Hematopoietic multipotent progenitor cell treated with erythropoietin and hydrocortisone succinate and interleukin-3 and kit ligand, for 6 days (in vitro differentiated cells): Measurements from ENCODE around the gene FCN1.

Experiments
- DNase-seq: peaks from one replicate; pipeline ENCODE4 v3.0.0-alpha.2; 2015

FCN1 gene

GRCh38 chr9:134951461-134951860 lies 33.7 kb upstream of the FCN1 start:
- no peak for DNase-seq

- DNase-seq, result no peak
Observed at GRCh38 chr9:134950386-134951210, 32.9 kb upstream of the FCN1 start.

GRCh38 chr9:134949681-134950385 lies 32.1 kb upstream of the FCN1 start:
- DNase-seq, result no peak

- DNase-seq, result no peak
Observed at GRCh38 chr9:134948149-134948548, 30.4 kb upstream of the FCN1 start.

GRCh38 chr9:134947265-134947955 lies 29.7 kb upstream of the FCN1 start:
- no peak for DNase-seq

- DNase-seq, result no peak
Observed at GRCh38 chr9:134946663-134947062, 29.0 kb upstream of the FCN1 start.

GRCh38 chr9:134945509-134946275 lies 28.0 kb upstream of the FCN1 start:
- DNase-seq, result no peak

- no peak for DNase-seq
Observed at GRCh38 chr9:134944916-134945315, 27.2 kb upstream of the FCN1 start.

GRCh38 chr9:134944351-134944802 lies 26.7 kb upstream of the FCN1 start:
- DNase-seq, result no peak

- DNase-seq, result no peak
Observed at GRCh38 chr9:134943836-134944235, 26.1 kb upstream of the FCN1 start.

GRCh38 chr9:134943411-134943810 lies 25.7 kb upstream of the FCN1 start:
- no peak for DNase-seq

- DNase-seq, result no peak
Observed at GRCh38 chr9:134942788-134943184, 25.1 kb upstream of the FCN1 start.

- DNase-seq, result no peak
Observed at GRCh38 chr9:134942011-134942787, 24.5 kb upstream of the FCN1 start.

- DNase-seq, result no peak
Observed at GRCh38 chr9:134940236-134941208, 22.8 kb upstream of the FCN1 start.

GRCh38 chr9:134939836-134940235 lies 22.1 kb upstream of the FCN1 start:
- DNase-seq, result no peak

- DNase-seq, result no peak
Observed at GRCh38 chr9:134939080-134939733, 21.5 kb upstream of the FCN1 start.

GRCh38 chr9:134938346-134939079 lies 20.8 kb upstream of the FCN1 start:
- DNase-seq, result no peak

- no peak for DNase-seq
Observed at GRCh38 chr9:134937566-134938345, 20.0 kb upstream of the FCN1 start.

- DNase-seq, result no peak
Observed at GRCh38 chr9:134937164-134937555, 19.4 kb upstream of the FCN1 start.
